GM19463 (cell line): ENCODE data around the gene ROR1.
A peak's percentile ranks its signal among the peaks of the same experiment; 100 is the strongest.

Experiments
- ATAC-seq: cut with Tn5 transposase; IDR thresholded peaks from one replicate; pipeline ENCODE4 v1.9.1; 2021; ENCODE audit warnings: mild to moderate bottlenecking, moderate library complexity; ENCODE audit not compliant: unreplicated experiment

ROR1 gene

DNA sequence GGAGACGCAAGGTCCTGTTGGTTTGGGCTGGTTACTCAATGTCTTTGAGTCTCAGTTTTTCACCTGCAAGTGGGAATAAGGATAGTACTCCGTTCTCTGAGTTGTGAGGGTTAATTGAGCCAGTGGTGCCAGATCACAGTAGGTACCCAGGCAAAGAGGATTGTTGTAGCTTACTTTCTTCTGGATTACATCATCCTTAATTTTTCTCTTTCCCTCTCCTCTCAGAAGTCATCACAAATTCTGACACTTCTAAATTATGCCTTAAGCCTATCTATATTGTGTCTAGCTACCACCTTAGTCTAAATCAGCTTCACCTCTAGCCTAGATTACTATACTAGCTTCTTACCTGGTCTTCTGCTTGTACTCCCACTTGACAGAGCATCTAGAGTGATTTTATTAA is 149.5 kb downstream of the ROR1 start:
- ATAC-seq, result no peak

GRCh38 chr1:63924600-63924999 is 150.8 kb downstream of the ROR1 start:
- no peak for ATAC-seq

DNA sequence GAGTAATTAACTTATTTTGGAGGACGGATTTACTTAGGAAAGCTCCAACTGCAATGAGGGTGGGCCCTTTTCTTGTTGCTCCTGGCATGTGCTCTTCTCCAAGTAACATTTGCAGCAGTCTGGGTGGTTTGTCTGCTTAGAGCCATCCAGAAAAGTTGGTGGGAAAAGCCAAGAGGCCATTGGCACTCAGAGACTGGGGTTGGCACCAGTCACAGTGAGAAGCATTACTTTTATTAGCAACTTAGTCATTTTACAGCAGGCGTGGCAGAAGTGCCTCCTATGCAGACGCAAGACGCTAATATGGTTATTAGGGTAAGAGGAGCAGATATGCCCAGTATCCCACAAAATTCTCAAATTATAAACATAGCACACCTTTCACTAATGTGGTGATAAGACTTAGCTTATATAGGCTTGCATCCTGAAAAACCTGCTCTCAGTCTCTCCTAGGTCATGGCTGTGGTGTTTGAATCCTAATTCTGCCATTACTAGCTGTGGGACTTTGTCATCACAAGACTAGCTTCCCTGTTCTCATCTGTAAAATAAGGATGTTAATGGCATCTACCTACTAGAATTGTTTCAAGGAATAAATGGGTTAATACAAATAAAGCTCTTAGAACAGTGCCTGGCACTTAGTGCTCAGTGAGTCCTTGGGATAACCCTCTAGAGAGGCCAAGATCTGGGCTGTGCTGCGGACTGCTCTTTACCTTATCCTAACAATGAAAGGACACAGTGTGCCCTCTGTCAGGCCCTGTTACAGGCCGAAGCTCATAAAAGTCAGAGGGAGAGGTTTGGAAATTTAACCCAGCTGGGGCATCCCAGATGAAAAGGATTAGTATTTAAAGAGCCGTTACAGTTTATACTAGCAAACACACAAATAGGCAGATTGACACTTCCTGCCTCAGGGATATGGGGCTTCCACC is 154.6 kb downstream of the ROR1 start:
- ATAC-seq, result no peak

- ATAC-seq, result no peak
These were observed 155.3 kb downstream of the ROR1 start for GRCh38 chr1:63929106-63929478.

- no peak for ATAC-seq
These were observed 157.7 kb downstream of the ROR1 start for GRCh38 chr1:63931468-63931867.

DNA sequence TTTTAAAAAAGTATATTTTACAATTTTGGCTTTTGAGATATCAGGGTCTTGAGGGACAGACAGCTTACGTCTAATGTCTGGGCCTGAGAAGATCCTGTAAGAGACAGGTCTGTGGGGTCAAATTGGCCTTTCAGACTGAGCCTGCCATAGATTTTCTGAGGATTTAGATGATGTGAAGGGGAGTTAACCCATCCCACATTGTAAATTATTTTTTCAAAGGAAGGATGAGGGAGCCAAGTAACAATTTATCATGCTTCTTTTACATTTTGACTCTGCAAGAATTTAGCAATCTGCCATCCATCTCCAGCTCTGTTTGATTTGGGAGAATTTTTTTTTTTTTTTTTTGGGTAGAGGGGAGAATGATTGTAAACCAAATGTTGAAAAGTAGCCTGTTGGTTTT is 160.9 kb downstream of the ROR1 start:
- no peak for ATAC-seq

- ATAC-seq, result peak; percentile 38
These were observed 161.3 kb downstream of the ROR1 start for GRCh38 chr1:63935143-63935542.

DNA sequence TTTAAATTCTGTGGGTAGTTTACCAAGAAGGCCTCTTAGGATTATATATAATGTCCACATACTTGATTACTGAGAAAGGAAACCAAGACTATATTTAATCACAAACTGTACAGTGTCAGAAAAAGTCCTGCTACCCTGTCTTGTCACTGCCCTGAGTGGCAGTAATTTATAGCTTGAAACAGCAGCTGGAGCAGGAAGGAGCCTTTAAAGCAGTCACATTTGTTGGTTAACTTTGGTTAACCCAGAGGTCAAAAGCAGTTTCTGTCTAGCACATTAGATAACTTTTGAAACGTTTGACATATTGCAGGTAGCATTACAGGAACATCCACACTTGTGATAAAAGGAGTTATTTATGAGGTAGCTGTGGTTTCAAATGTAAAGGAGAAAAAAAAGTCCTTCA is 161.7 kb downstream of the ROR1 start:
- ATAC-seq, result peak; percentile 71

GRCh38 chr1:63936276-63936675 is 162.5 kb downstream of the ROR1 start:
- no peak for ATAC-seq

DNA sequence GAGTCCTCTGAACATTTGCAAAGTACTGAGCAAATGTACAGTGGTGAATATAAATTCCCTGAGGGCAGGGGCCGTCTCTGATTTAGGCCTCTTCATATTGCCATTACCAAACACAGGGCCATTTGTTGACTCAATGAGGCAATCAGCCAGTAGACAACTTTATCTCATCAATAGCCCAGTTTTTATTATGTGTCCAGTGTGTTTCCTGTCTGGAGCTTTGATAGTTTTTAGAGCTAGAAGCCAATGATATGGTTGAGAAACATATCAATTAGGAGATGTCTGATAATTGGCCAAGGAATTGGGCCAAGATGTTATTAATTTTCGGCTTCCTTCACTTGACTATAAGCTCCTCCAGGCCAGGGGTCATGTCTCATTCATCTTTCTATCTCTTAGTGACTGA is 163.0 kb downstream of the ROR1 start:
- ATAC-seq, result no peak

DNA sequence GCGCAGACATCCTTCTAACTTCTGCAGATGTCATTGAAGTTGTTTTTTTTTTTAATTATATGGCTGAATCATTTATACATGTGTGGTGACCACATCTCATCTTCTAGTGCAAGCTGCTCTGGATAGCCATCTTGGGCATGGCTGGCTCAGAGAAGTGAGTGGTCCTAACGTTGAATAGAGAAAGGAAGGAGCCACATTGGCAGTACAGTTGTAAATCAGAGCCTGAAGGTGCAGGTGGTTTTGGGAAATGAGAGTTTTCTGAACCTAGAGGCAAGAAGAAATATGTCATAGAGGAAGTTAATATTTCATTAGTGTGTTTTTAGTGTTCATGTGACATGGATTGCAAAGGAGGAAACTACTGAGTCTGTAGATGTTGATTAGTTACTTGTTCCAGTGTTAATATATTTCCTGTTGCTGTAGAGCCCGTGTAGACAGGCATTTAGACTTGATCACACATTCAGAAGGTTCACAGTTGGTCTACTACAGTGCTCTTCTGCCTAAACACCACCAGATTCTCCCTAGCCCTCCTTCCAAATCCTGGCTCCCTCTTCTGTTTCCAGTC is 163.7 kb downstream of the ROR1 start:
- no peak for ATAC-seq

DNA sequence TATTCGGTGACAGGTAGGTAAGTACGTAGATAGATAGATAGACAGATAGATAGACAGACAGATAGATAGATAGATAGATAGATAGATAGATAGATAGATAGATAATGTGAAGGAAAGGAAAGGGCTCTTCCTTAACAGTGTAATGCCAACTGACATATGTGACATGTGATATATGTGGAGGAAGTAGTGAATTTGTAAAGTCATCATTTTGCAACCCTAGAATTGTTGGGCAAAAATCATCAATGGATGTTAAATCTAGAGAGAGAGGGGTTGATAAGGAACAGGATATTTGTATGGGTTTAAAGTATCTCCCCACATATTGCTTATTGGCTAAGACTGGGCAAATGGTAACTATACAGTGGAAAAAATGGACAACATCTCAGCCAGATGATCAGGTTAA is 166.6 kb downstream of the ROR1 start:
- ATAC-seq, result no peak

GRCh38 chr1:63943393-63943792 is 169.6 kb downstream of the ROR1 start:
- ATAC-seq, result no peak

DNA sequence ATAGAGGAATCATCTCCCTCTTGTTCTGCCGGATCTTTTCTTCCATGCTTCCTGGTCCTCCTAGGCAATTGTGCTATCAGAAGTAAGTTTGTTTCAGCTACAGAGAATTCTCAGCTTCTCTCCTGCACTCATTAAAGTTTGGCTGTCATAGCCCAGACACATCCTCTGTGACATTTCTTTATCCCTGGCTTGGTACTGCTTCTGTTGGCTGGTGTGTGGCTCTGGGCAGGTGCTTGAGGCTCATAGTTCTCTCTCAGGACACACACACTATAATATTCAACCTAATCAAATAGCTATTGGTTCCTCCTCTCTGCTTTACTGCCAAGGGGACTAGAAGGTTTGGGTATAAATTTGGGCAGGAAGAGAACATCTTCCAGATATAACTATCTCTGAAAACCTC is 172.1 kb downstream of the ROR1 start:
- no peak for ATAC-seq

DNA sequence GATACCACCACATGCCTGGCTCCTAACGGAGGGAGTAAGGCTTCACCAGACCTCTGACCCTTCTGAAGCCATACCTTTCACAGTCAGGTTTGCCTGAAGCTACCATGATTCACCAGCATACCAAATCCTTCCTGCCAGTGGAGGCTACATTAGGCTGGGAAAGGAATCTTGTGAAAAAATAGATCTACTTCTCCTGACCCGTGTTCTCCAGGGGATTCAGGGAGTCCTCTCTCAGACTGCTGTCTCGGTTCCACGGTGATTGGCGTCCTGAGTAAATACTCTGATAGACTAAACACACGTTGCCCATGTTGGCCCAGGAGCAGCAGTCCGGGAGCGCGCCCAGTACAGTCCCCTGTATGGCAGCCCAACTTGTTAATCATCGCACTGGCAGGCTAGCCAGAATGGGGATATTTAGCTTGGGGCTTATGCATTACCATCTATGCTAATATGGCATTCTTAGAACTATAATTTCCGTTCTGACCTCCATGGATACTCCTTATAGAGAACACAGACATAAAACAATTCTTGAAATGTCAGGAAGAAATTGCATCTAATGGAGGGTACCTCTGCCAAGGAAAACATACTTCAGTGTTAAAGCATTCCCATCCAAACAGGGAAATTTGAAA is 173.2 kb downstream of the ROR1 start:
- no peak for ATAC-seq

GRCh38 chr1:63947904-63948303 is 174.1 kb downstream of the ROR1 start:
- no peak for ATAC-seq

- no peak for ATAC-seq
These were observed 176.2 kb downstream of the ROR1 start for GRCh38 chr1:63950023-63950422.

DNA sequence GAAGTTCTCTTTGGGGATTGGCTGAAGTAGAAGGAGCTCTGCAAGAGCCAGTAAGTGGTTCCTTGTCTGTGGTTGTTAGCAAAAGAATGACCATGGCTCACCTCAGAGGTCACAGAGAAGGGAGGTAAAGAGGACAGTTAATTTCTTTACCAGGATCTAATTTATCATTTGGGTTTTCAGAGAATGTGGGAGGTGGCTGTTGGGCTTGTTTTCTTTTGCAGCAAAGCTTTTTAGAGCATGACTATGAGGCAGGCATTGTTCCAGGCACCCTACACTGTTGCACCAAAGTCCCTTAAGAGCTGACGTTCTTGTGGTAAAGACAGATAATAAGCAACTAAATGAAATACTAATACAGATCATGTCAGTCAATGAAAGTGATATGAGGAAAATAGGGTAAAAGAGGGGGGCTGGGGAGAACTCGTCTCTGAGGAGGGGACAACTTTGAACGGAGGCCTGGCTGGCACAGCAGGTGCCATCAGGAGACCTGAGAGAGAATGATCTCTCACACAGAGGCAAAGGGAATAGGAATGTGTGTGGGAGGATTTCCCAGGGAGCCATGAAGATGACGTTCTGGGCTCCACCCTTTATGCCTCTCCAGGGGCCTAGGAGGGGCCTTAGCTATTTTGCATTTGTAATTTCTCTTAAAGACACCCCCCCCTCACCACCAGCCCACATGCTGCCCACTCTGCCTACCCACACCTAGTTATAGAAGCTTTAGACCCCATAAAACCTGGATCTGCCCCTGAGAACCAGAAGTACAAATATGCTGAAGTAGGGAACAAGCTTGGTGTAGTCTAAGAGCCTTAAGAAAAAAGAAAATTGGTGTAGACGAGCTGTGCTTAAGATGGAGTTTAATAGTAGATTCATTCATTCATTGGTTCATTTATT is 177.5 kb downstream of the ROR1 start:
- ATAC-seq, result no peak

GRCh38 chr1:63954187-63954586 is 180.4 kb downstream of the ROR1 start:
- ATAC-seq, result no peak

DNA sequence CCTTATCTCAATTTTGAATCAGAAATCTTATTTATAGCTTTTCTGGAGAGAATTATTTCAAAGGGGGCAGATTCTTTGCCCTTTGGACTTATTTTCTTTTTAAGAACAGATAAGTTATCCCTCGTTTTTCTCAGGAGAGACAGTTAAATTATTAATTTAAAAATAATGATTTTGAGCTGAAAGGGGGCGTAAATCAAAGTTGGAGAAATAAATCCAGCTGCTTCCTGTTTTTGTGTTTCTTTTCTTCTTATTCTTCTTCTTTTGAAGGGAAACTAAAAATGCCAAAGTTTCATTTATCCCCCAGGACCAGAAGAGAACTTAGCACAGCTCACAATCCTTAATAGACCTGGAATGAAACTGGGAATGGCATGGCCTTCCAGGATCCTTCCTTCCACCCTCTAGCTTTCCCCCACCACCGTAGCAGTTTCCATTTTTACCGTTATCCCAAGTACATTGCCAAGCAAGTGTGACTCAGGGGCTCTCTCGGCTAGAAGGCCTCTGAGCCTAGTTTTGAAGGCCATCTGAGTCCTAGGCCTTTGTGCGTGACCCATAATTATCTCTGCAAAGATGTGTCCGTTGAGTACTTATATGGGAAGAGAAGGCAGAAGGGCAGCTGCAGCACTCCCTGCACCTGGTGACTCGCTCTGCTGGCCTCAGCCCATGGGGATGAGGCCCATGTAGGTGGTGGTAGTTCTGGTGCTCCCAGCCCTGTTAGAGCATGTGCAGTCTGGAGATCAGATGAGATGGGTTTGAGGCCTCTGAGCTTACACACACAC is 181.7 kb downstream of the ROR1 start:
- no peak for ATAC-seq
